Muscle of arm (tissue), 12 donors: ENCODE data around the gene PTPRN2. TPM values are rescaled to one million over a fixed set of nuclear protein-coding genes. Genes with fewer than 3 reads are reported as not detected.
"Not testable (repeated sequence)": the region's sequence is repeated elsewhere in the genome, so short reads cannot be mapped to it uniquely, and the experiment has no call there.

Source experiments
- DNase-seq: peaks from one replicate; pipeline ENCODE4 v3.0.0-alpha.2; 2013
- polyA plus RNA-seq, 12 donors: library from polyadenylated mRNA; unstranded; fragments of 120-200 nt; gene quantifications; one replicate each; pipeline ENCODE4 v1.2.1, GENCODE V29; 2013; ENCODE audit not compliant: insufficient read length in 12 of 12

The PTPRN2 gene
- polyA plus RNA-seq, 12 donors: 1.6 to 8.7 (median 2.3) TPM; not detected in 1

DNA sequence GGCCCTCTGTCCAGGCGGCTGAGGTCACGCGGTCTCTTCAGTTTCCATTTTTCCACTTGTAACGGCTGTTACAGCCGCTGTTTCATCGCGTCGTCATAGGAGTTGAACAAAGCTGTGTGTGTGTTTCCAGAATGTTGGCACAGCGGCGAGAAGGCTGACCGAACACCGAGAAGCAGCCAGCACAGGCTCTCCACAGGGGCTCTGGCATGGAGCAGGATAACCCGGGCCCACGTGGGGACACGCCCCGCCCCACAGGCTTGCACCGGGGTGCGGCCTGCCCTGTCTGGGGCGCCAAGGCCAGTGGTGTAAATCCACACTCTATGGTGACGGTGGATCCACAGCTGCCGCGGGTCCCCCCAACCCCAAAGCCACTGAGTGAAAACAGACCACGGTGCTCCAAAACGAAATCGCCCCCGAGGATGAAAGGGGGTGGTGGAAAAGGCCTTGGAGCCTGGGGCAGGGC, 802.6 kb downstream of the PTPRN2 start:
- DNase-seq: peak; percentile 1

DNA sequence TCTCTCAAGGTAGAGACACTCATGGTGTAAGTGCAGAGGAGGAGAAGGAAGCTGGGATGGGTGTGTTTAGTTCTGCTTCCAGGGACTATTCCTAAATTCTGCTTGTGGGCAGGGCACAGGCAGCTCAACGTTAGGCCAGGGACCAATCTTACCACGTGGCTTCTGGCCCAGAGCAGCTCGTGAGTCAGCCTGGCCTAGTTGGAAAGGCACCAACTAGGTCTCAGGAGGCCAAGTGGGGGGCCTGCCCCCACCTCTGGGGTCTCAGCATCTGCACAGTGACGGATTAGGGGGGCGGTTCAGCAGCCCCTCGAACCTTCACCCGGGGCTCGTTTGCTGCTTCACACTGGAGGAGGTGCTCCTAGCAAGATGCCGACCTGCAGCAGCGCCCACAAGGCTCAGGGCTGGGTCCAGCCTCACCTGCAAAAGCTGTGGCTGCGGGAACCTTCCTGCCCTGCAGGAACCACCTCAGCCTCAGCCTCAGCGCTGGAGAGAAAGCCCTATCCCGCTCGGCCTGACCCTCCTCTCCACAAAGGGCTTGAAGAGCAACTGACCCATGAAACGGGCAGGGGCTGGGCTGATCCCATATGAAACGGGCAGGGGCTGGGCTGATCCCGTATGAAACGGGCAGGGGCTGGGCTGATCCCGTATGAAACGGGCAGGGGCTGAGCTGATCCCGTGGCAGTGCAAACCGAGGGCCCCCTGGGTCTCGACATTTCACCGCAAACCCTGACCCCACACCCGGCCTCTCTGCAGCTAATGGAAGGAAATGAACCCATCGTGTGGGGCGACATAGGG, 803.4 kb downstream of the PTPRN2 start:
- DNase-seq: no peak

DNA sequence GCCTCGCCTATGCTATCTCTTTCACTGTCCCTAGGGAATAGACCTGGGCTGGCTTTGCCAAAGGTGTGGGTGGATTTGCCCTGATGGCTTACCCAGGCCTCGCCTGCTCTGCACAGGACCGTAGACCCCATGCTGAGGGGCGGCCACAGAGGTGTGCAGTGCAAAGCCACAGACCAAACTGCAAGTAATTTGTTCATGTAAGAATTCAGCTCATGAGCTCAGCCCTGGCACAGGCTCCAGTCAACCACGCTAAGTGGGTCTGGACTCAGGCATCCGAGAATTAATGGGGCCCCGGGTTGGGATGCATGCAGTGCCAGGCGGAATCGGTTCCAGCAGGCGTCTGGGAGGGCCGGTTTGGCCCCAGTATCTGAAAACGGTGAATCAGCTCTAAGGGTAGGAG, 805.6 kb downstream of the PTPRN2 start:
- no peak for DNase-seq

DNA sequence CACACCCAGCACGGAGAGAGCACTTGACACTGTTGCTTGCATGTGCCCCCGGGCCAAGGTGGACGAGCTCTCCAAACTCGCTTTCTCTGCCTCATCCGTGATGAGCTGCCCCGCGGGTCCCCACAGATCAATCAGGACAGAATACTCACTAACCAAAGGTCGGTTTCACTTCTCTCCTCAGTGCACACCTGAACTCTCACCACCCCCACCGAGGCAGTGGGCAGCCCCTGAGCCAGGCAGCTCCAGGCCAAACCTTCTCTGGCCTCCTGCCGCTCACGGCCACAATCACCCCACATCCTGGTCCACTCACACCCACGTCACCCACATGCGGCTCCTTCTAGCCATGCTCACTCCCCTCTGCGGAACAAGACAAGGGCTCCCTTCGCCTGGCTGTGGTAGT, 806.9 kb downstream of the PTPRN2 start:
- DNase-seq: no peak

DNA sequence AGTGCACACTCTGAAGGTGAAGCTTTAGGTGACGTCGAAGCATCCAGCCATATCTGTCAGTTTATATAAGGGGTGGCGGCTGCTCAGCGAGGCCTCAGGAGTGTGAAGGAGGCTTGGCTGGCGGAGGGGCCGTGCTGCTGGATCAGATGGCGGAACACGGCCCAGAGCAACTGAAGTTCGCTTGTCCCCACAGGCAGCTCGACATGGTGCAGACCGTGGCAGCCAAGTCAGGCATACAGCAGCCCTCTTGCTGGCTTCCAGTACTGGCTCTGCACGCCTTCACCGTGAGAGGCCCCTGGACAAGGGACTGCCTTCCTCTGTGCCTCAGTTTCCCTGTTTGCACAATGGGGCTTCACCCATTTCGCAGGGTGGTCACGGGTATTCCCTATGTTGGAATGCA, 807.3 kb downstream of the PTPRN2 start:
- DNase-seq: no peak

DNA sequence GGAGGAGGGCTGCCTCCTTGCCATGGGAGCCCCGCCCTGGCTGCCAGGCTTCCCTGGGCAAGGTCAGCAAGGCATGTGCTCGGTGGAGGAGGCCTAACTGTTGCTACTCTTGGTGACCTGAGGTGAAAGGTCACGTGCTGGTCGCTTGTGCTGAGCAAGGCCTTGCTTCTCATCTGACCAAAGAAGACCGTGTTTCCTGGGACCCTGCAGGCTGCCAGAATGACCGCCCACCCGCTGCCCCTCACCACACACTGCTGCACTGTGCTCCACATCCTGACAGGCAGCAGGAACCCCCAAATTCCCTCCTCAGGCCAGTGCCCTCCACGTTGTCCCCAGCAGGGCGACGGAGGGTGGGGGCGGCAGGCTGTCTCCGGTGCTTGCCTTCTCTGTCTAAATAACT, 808.4 kb downstream of the PTPRN2 start:
- no peak for DNase-seq

DNA sequence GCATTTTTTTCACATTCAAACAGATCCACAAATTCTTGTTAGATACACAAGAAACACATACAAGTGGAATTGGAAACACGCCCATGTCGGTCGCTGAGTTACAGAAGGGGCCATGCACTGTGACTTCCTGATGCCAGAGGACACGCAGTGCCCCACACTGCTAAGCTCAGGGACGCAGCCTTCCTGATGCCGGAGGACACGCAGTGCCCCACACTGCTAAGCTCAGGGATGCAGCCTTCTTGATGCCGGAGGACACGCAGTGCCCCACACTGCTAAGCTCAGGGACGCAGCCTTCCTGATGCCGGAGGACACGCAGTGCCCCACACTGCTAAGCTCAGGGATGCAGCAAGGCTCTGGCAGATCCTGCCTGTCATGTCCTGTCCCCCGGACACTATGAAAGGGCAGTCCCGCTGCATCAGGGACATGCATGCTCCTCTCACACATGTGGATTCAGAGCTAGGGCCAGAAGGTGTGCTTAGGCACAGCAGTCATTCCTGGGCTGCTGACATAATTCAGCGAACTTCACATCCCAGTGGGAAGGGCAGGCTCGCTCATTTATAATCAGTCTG, 810.3 kb downstream of the PTPRN2 start:
- DNase-seq: not testable (repeated sequence)

DNA sequence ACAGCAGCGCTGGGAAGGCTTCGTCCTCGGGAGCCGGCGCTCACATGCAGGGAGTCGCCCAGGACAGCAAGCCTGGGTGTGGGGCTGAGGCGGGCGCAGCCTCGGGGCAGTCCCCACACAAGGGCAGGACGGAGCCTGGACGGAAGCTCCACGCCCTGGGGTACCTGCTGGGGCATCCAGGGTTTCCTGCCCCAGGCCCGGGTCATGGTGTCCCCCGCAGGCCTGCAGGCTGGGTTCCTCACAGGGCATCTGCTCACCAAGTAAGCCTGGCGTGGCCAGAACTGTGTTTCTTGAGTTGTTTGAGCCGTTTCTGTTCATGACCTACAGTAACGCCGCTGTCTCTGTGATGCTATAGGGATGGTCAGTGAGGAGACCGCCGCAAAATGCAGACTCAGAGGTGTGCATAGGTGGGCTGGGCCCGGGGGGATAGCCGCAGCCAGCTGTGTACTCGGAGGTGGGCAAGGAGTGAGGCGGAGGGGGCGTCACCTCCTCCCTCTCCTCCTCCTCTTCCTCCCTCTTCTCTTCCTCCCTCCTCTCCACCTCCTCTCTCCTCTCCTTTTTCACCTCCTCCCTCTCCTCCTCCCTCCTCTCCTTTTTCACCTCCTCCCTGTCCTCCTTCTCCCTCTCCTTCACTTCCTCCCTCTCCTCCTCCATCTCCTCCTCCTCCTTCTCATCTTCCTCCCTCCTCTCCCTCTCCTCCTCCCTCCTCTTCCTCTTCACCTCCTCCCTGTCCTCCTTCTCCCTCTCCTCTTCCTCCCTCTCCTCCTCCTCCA, 811.9 kb downstream of the PTPRN2 start:
- DNase-seq: no peak

DNA sequence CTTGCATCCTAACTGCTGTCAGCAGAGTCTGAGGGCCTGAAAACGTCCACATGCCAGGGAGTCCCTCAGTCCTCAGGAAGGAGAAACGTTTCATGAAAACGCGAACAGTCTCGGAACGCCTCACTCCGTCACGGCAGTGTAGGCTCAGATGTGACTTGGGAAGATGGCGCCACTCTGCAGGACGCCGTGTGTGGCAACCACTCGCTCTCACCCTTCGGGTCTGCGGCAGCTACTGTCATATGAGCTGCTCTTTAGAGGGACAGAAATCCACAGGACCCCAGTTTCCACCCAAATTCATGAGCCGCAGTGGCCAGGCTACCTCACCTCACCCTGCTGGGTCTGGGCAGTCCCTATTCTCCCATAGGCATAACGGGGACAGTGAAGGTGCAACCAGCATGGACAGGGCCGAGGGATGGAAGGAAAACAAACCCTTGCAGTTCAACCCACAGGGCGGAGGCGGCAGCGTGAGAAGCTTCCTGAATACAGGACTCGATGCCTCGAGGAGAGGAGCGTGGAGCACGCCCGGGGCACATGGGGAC, 812.5 kb downstream of the PTPRN2 start:
- DNase-seq: no peak

DNA sequence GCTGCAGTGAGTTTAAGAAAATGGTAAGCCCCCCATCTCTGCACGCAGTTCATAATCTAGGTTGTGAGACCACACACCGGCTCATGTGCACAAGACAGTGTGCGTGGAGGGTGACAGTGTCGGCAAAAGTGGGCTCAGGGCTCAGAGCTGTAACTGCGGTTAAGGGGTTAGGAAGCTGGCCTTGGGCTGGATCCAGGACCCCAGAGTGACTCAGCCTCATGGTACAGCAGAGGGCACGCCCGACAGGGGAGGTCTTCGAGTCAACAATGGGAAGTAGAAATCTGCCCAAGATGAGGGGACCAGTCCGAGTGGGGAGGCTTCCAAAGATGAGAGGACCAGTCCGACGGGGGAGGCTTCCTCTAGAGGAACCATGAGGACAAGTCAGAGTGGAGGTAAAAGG, 813.1 kb downstream of the PTPRN2 start:
- no peak for DNase-seq

DNA sequence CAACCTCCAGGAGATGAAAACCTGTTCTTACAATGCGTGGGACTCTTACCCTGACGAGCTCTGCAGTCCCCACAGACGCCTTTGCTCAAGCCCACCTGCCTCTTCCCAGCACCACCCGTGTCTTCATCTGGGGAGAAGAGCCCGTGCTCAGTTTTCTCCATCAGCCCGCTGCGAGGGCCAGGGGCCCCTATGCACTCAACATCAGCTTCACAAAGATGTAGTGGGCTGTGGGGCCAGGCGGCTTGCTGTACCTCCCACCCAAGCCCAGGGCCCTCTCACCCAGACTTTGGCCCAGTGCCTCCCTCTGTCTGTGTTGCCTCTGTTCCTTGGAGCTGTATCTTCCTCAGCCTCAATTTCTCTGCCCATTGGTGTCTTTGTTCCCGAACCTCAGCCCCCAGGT, 814.3 kb downstream of the PTPRN2 start:
- no peak for DNase-seq

DNA sequence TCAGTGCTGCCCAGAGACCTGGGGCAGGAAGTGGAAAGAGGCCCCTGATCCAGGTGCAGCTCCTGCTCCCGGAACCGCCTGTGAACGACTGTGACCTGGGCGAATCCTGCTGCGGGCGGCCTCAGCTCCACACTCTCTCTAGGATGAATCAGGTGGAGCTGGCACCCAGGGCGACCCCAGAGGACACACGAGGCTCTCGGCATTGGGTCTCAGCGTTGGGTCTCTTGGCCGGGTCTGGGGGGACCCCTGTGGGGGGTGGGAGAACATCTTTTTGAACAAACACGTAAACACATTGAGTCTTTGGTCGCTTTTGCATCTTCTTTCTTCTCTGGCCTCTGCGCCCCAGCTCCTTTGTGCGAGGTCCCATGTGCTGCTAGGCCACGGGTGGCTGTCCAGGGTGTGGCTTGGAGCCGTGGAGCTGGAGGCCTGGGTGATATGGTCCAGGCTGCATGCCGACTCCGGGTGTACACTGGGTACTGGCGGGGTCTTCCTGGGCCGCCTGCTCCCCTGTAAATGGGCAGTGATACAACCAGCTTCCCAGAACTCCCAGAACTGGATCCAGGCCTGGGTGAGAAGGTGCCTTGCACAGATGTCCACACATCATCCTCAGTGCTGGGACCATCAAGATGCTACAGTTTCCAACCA, 815.0 kb downstream of the PTPRN2 start:
- DNase-seq: no peak

DNA sequence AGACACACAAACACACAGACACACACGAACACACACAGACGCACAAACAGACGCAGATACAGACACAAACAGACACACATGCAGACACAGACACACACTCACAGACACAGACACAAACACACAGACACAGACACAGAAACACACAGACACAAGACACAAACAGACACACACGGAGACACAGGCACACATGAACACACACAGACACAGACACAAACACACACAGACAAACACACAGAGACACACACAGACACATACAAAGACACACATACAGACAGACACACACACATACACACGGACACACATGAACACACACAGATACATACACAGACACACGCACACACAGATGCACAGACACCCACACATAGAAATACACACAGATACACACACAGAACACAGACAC, 815.9 kb downstream of the PTPRN2 start:
- DNase-seq: no peak

DNA sequence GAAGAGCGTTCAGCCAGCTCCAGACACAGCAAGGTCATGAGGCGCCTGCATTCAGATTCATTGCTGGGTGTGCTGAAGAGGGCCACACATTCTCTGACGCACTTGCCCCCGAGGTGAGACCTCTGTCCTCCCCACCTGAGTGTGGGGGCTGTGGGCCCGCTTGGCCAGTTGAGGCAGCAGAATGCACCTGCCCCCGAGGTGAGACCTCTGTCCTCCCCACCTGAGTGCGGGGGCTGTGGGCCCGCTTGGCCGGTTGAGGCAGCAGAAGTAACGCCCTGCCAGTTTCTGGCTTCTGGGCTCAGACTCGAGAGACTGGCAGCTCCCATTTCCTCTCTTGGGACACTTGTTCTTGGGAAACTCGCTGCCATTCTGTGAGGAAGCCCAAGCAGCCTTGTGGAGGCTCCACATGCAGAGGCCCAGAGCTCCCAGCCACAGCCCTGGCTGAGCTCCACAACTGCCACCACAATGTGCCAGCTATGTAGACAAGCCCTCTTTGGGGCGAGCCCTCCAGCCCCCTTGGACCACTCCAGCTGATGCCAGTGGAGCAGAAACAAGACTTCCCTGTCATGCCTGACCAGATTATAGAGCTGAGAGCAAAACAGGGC, 816.8 kb downstream of the PTPRN2 start:
- no peak for DNase-seq

DNA sequence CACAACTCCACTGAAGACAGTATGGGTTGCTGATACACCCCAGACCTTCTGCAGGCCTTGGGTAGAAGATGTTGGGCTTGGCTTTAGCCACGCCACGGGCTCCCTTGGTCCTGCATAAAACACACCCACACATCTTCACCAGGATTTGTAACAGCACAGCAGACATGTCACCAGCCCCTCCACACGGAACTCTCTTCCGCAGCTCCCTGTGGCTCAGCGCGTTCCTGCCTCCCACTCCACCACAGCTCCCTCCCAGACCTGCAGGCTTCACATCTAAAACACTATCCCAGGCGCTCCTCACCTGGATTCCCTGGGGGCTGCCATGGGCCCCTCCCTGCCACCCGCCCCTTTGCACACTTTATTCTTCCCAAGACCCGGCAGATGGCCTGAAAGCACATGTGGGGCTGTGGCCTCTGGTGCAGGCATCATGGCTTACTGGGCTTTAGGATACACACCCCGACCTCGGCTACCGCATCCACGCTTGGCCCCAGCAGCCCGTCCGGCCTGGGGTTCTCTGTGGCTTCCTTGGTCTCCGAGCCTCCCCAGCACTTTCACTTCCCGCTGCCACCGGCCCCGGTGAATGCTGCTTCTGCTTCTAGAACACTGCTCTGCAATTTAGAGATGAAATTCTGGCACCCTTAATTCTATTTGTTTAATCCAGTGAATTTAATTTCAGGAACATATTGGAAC, 818.0 kb downstream of the PTPRN2 start:
- no peak for DNase-seq

DNA sequence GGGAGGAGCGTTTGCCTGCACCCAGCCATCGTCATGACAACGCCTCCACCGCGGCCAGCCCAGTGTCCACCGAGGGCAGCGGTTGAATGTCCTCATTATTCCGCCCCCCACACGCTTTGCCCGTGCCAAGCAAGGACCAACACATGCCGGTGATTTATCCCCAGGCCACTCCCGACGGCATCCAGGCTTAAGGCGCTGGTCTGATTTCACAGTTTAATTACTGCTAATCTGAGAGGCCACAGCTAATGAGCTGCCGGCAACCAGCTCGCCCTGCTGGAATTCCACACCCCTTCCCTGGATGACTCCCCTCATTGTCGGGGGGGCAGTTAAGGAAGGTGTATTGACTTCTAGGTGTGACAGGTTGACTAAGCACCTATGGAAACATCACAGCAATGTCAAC, 818.5 kb downstream of the PTPRN2 start:
- DNase-seq: no peak

DNA sequence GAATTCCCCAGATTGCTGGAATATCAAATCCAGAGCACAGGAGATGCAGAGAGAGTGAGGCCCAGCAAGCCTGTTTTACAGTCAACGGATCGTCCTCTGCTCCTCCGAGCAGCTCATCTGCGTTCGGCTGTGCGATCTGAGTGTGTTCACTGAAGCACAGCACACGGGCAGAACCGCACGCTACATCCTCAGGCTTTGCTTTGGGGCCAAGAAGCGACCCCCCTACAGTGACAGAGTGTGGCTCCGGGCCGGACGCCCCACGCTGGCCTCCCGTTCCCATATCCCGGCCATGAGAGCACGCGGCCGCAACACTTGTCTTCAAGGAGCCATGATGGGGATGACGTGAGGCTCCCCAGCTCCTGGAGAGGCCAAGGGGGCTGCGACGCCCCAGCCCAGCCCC, 819.4 kb downstream of the PTPRN2 start:
- DNase-seq: no peak

DNA sequence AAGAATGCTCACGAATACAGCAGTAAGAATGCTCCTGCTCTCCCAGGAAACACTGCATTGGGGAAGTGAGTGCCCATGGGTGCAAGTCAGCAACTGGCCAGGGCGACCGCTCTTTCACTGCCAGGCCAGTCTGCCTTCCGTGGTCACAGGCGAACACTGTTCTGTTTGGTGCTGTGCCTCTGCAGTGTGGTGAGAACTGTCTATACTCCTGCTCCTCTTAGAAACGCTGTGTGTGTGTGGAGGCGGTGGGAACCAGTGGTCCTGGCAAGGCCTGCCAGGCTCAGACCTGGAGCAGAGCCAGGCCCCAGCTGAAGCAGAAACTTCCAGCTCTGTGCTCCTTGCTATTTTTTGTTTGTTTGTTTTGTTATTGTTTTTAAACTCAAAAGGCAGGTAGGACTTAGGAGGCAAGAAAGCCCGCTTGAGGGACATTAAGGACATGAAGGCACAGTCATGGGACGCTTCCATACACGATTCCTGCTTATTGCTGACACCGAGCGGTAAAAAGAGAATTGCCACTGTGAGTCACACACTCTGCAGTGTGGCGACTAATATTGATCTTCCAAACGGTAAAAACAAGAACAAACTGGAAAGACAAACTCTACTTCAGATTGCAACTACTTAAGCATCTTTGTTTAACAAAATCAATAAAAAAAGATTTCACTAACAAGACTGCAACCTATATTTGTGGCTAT, 820.0 kb downstream of the PTPRN2 start:
- DNase-seq: no peak

DNA sequence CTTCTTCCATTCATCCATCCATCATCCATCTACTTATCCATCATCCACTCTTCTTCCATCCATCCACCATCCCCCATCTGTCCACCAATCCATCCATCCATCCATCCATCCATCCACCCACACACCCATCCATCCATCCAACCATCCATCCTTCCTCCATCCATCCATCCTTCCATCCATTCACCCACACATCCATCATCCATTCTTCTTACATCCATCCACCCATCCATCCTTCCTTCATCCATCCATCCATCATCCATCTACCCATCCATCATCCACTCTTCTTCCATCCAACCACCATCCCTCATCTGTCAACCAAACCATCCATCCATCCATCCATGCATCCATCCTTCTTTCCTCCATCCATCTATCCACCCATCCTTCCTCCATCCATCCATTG, 821.5 kb downstream of the PTPRN2 start:
- no peak for DNase-seq

DNA sequence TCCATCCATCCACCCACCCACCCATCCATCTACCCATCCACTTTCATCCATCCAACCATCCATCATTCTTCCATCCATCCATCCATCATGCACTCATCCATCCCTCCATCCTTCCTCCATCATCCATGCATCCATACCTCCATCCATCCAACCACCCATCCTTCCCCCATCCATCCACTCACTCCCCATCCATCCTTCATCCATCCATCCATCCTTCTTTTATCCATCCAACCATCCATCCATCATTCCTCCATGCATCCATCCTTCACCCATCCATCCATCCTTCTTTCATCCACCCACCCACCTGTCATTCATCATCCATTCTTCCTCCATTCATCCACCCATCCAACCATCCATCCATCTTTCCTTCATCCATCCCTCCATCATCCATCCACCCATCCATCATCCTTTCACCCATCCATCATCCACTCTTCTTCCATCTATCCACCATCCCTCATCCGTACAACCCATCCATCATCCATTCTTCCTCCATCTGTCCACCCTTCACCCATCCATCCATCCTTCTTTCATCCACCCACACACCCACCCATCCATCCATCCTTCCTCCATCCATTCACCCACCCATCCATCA, 822.6 kb downstream of the PTPRN2 start:
- no peak for DNase-seq
